HG03342 (cell line): ENCODE measurements around the gene C17orf100.

Source experiments
- ATAC-seq: cut with Tn5 transposase; IDR thresholded peaks from one replicate; pipeline ENCODE4 v1.9.1; 2021; ENCODE audit warnings: mild to moderate bottlenecking, moderate library complexity; ENCODE audit not compliant: unreplicated experiment

The C17orf100 gene

DNA sequence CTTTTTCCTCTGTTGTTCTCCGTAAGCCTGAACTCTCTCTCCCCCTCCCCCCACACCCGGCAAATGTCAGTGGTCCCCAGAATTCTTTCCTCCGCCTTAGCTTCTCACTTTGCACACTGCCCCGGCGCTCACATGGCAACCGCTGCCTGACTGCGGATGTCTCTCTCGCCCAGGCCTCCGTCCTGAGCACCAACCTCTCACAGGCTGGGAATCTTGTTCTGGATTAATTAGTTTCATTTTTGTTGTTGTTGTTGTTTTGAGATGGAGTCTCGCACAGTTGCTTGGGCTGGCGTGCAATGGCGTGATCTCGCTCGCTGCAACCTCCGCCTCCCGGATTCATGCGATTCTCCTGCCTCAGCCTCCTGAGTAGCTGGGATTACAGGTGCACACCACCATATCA lies 16.7 kb downstream of the C17orf100 start:
- no peak for ATAC-seq

DNA sequence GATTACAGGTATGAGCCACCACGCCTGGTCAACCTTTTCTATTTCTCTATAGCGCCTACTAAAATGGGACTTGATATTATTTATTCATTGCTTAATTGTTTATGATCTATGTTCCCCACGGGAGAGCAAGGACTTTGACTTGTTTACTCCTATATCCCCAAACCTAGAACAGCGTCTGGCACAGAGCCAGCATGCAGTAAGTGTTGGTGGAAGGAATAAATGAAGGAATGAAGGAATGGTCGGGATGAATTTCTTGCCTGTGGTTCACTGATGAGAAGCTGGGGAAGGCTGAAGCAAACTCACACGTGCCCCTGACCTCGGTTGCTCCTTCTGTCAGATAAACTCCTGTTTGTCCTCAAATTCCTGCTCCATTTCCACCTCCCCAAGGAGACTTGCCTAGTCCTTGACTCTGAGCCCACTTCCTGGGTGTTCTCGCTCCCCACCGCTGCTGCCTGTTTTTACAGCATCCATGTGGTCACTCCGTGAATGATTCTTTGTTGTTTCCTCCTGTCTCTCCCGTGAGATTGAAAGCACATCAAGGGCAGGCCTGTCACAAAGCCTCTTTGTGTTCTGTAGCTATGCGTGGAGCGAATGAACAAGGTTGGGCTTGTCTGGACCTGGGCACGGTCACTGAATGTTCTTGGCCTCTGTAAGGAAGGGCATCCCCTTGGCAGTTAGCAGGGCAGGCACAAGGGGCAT lies 17.3 kb downstream of the C17orf100 start:
- ATAC-seq = no peak

GRCh38 chr17:6669479-6670212 lies 18.1 kb downstream of the C17orf100 start:
- no peak for ATAC-seq

DNA sequence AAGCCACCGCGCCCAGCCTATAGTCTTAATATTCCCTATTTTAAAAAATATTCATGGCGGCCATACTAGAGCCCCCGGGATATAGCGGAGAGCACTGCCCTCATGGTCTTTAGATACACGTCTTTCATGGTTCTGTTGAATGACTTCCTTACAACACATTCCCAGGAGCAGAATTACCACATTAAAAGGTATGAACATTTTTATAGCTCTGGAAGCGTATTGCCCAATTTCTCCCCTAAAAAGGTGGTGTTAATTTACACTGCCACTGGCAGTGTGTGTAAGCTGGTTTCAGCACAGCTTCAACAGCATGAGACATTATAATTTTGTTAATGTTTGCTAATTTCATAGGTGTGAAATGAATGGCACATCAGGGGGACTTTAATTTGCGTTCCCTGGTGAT lies 19.0 kb downstream of the C17orf100 start:
- ATAC-seq = no peak

DNA sequence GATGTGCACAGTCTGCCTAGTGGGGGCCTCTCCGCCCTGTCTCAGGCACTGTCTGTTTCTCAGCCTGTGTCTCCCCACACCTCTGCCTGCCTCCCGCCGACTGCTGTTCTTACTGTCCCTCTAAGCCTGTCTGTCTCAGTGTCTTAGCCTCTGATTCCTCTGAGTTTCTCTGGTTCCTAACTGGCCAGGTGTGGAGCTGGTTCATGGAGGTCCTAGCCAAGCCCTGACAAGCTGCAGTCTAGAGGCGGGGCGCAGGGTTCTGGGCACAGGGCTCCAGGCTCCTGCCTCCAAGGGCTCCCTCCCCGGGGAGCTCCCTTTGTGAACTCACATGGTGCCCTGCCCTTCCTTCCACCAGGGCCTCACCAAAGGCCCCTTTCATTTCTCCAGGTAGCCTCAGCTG lies 19.4 kb downstream of the C17orf100 start:
- ATAC-seq = no peak

DNA sequence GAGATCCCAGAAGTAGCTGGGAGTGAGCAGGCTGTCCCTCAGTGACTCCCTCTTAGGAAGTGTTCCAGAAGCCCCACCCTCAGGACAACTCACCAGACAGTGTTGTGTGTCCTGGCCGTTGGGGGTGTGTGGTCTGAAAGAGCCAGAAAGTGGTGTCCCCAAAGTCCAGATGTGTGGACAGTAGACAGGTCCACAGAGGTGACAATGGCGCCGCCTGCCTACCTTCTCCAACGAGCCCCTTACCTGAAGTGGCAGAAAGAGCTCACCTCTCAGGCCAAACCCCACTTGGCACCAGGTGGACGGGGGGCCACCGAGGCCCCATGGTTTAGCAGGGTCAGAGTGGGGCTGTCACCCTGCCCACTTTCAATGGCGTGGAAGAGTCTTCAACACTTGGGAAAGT lies 19.9 kb downstream of the C17orf100 start:
- no peak for ATAC-seq

DNA sequence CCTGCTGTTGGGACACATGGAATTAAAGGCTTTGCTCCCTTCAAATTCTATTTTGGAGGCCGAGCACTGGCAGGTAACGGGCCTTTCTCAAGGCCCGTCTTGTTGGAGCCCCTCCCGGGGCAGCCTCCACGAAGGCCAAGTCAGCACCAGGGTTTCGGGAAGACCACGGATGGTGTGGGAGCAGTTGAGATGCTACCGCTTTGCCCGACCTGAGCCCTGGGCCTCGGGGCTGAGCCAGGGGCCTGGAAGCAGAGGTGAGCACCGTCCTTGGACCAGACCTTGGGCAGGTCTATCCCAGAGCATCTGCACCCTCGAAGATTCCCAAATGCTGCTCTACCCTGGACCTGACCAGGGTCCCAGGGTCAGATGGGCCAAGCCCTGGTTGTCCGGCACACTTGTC lies 23.0 kb downstream of the C17orf100 start:
- ATAC-seq = no peak

DNA sequence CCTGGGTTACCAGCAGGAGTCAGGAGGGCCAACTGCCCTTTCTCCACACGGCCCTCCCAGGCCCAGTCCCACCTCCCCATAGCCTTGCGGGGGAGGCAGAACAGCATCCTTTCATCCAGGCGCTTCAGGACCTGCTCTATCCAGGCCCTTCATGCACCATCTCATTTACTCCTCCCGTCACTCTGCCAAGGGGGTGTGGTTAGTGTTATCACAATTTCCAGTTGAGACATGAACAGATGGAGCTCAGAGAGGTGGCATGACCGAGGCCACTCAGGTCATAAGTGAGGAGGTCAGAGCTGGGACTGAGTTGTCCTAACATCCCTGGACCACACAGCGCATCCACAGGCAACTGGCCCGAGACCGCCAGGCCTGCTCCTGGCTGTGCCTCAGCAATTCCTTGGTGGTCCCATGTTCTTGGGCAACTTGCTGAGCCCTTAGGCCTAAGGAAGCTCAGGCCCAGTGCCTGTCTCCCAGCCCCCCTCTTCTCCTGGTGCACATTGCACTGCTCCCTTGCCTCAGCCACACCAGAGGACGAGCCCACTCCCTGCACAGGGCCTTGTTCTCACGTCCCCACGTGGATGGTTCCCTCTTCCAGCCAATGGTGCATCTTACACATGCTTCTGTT lies 23.8 kb downstream of the C17orf100 start:
- no peak for ATAC-seq

DNA sequence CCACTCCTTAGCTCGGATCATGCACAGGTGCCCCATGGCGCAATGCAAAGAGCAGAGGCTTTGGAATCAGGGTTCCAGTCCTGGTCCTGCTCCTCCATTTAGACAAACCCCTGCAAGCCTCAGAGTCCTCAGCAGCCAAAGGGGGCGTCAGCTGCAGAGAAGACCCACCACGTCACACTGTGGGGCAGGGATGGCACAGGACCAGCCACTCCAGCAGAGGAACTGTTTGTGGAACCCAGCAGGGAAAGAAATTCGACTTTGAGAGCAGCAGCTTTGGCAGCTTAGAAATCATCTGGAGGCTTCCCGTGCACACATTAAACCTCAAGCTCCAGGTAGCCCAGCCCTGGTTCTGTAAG lies 25.2 kb downstream of the C17orf100 start:
- ATAC-seq = no peak

DNA sequence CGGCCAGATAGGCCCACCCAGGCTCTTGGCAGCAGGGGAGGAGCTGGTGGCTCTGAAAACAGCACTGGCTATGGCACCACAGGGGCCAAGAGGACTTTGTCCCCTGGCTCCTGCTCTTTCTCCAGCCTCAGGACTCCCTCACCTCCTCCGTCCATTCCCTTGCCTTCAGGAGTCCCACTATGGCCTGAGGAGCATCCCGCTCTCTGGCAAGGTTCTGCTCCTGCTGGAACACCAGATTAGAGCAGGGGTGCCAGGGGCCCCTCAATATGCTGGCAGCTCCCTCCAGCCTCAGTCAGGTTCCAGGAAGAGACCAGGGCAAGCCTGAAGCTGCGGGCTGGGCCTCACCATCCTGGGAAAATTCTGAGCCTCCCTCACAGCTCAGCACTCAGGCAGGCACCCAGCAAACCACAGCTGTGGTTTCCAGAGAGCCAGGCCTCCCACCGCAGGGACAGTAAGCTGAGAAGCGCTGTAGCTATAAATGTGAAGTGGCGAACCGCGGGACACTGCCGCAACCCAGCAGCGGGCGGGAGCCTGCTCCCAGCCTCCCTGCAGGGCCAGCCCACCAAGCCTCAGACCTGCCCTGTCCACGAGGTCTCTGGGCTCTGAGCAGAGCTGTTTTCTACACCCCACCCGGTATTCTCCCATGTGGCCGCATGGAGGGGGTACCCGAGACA lies 25.7 kb downstream of the C17orf100 start:
- ATAC-seq = no peak

GRCh38 chr17:6677946-6678345 lies 26.4 kb downstream of the C17orf100 start:
- no peak for ATAC-seq

- no peak for ATAC-seq
Observed at GRCh38 chr17:6679241-6679640, 27.7 kb downstream of the C17orf100 start.

- ATAC-seq = no peak
Observed at GRCh38 chr17:6681176-6681575, 29.6 kb downstream of the C17orf100 start.

- ATAC-seq = no peak
Observed at GRCh38 chr17:6681671-6682070, 30.1 kb downstream of the C17orf100 start.

- no peak for ATAC-seq
Observed at GRCh38 chr17:6682339-6682738, 30.8 kb downstream of the C17orf100 start.

- ATAC-seq = no peak
Observed at GRCh38 chr17:6683081-6683684, 31.6 kb downstream of the C17orf100 start.

DNA sequence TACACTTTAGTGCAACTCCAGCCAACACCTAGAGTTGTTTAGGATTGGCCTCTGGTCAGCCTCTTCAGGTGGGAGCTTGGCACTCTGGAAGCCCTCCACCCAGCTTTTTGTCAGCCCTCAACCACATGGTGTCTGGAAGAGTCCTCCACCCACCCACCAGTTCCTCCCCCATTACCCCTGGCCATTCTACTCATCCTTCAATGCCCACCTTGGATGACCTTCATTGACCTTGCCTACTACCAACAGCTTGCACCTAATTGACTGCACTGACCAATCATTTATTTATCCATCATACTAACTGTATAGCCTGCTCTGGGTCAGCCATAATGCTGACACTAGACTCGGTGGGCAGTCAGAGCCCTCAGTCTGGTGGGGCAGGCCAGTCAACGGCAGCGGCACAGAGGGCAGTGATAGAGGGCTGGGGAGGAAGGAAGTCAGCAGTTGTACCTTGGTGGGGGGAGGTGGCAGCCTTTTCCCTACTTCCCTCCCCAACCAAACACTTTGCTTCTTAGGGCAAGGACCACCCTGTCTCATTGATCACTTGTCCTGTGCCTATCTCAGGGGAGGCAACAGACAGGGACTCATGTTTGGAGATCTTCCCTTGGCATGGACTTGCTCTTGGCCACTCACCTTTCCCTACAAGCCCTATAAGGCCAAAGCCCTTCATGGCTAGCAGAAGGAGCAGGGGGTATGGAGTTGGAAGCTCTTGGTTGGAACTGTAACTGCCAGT lies 32.3 kb downstream of the C17orf100 start:
- no peak for ATAC-seq

- ATAC-seq = no peak
Observed at GRCh38 chr17:6684460-6684783, 32.9 kb downstream of the C17orf100 start.

GRCh38 chr17:6684881-6685767 lies 33.6 kb downstream of the C17orf100 start:
- no peak for ATAC-seq

- no peak for ATAC-seq
Observed at GRCh38 chr17:6686026-6686425, 34.5 kb downstream of the C17orf100 start.
